ENCODE results near the gene TOP3B.

GRCh38 chr22:21947040-21948014 lies 35.3 kb downstream of the TOP3B start:
- TF ChIP-seq CTCF (IDR thresholded peaks at IDR 0.05 in 4 of 5, conservative IDR thresholded peaks at IDR 0.05 in 1 of 5), result peak in 2 of 5 experiments; percentile 24 to 30
- TF ChIP-seq POLR2A (IDR thresholded peaks at IDR 0.05), result no peak

All from gastrocnemius medialis (tissue), 4 donors.